Activated CD4-positive, alpha-beta T cell treated with anti-CD3 and anti-CD28 coated beads for 36 hours (primary cell): ENCODE results near the gene MCOLN1. TPM values are rescaled to one million over a fixed set of nuclear protein-coding genes. Genes with fewer than 3 reads are reported as not detected.

Experiments
- ATAC-seq: fragments of 200-7000 bp; cut with Tn5 transposase; one replicate; pipeline ENCODE4 v1.10.0; 2021; ENCODE audit warnings: mild to moderate bottlenecking, moderate library complexity
- CTCF ChIA-PET: fragments of 350-600 bp; sonication (Branson Sonifier 250); formaldehyde crosslinking; loops from one replicate; lab custom pipeline; 2021; ENCODE audit warnings: antibody characterized with exemption; lab: Charles Lee
- POLR2A ChIA-PET: fragments of 350-600 bp; sonication (Branson Sonifier 250); formaldehyde crosslinking; loops from one replicate; lab custom pipeline; 2021; ENCODE audit warnings: antibody characterized with exemption, inconsistent platforms; lab: Charles Lee
- DNase-seq: peaks from one replicate; pipeline ENCODE4 v3.0.0-alpha.2; 2020
- H3K27ac Mint-ChIP-seq: one replicate; pipeline ENCODE4 v1.8.0; 2021; ENCODE audit warnings: mixed read lengths
- H3K27me3 Mint-ChIP-seq: one replicate; pipeline ENCODE4 v1.8.0; 2021; ENCODE audit warnings: mixed read lengths
- H3K36me3 Mint-ChIP-seq: one replicate; pipeline ENCODE4 v1.8.0; 2021; ENCODE audit warnings: low read depth, mixed read lengths
- H3K4me1 Mint-ChIP-seq: one replicate; pipeline ENCODE4 v1.8.0; 2021; ENCODE audit warnings: mixed read lengths
- H3K4me3 Mint-ChIP-seq: one replicate; pipeline ENCODE4 v1.8.0; 2021; ENCODE audit warnings: mild to moderate bottlenecking, moderate library complexity, mixed read lengths
- H3K9me3 Mint-ChIP-seq: one replicate; pipeline ENCODE4 v1.8.0; 2021; ENCODE audit warnings: low read depth, mixed read lengths
- intact Hi-C, 2 experiments: fragments of 100-400 bp; cut with DNase I in 1 of 2; cut with micrococcal nuclease in 1 of 2; formaldehyde crosslinking; loops; one replicate each; pipeline versions ENCODE4 v1.14.2 to v1.15.1; 2022 to 2024; cut with DNase I, micrococcal nuclease
- total RNA-seq, 2 experiments: library from RNA; stranded (reverse); gene quantifications; one replicate each; pipeline ENCODE4 v1.2.3, GENCODE V29; 2021

Gene MCOLN1
- total RNA-seq, 2 experiments from 2014 or later = 6.7 to 7.7 TPM

DNA sequence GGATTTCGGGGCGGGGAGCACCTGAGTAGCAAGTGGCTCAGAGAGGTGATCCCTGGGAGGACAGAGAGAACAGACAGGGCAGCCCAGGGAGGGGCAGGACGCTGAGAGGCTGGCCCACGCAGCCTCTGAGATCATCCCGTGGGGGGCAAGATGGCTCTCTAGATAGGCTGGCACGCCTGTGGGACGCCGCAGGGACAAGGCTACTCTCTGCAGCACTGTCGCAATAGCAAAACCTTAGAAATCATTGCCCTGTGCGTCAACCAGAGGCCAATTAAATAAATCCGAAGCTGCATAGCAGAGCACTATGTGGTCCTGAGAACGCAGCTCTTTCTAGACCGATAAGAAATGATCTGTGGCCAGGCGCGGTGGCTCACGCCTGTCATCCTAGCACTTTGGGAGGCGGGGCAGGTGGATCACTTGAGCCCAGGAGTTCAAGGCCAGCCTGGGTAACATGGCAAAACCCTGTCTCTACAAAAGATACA, 38.7 kb upstream of the MCOLN1 start:
- POLR2A ChIA-PET = interaction anchor here (0.5 to 0.7 kb wide), 2 partner anchors 15 to 25 kb away, joined by 3 read pairs; no protein-coding TSS in a partner anchor
- Mint-ChIP-seq H3K4me3 (no peak overlapping the region), H3K27ac (no peak overlapping the region), H3K36me3 (no peaks in the 10 kb centered on the region), H3K9me3 (no peaks in the 10 kb centered on the region), H3K4me1 (peaks cover 7% of the 10 kb centered on the region), H3K27me3 (no peaks in the 10 kb centered on the region)
- CTCF ChIA-PET = interaction anchor here (0.8 kb wide), 1 partner anchor 117 kb away, joined by 3 read pairs; no protein-coding TSS in a partner anchor
- ATAC-seq (no peak), DNase-seq (no peak)
- intact Hi-C loops = no loop called here

DNA sequence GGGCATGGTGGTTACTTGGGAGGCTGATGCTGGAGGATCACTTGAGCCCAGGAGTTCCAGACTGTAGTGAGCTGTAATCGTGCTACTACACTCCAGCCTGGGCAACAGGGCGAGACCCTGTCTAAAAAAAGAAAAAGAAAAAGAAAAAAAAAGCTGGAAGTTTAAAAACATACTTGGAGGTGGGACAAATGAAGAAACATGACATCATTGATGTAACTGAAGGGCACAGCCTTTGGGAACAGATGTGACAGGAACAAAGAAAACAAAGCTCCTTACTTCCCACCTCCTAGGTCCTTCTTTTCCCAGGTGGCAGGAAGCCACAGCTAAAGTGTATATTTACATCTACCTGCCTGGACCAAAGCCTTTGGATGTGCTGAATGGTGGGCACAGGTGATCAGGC, 35.5 kb upstream of the MCOLN1 start:
- Mint-ChIP-seq H3K9me3 (no peaks in the 10 kb centered on the region), H3K27ac (no peak overlapping the region), H3K4me1 (peaks cover 17% of the 10 kb centered on the region), H3K36me3 (no peaks in the 10 kb centered on the region), H3K4me3 (no peak overlapping the region), H3K27me3 (no peaks in the 10 kb centered on the region)
- no peak for DNase-seq
- no peak for ATAC-seq
- ChIA-PET CTCF (interaction anchor here (0.7 kb wide), 1 partner anchor 349 kb away, joined by 3 read pairs; no protein-coding TSS in a partner anchor), POLR2A (no interaction called here)
- intact Hi-C loops = no loop called here

DNA sequence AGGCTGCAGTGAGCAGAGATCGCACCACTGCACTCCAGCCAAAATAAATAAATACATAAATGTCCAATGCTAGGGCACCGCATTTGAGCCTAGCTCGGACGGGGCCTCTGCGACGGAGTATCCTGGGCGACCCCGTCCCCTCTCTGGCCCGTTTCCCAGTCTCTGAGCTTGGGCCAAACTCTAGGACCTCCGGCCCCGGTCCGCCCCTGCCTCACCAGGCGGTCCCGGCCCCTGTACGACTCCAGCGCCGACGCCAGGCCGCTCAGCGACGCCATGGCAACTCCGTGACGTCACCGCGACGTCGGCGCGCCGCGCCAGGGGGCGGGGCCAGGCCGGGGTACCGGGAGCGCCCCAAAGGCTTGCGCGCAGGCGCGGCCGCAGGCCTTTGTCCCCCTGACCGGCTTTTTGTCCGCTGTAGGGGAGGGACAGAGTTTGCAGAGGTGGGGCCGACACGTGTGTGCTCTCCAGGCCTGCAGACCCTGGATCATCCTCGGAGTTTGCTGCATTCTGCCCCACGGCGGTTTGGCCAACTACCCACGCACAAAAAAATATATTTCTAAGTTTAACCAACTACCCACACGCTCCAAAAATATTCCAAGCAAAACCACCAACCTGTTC, 33.6 kb upstream of the MCOLN1 start, which contains the start of gene PEX11G:
Gene PEX11G (minus strand): TSS at position 300 of the 618 bp plus-strand sequence. CDS start 25 bp downstream, at position 275.
- CTCF ChIA-PET = interaction anchor here (0.6 to 0.7 kb wide), 2 partner anchors 15 to 412 kb away, joined by 3 read pairs; no protein-coding TSS in a partner anchor
- Mint-ChIP-seq H3K36me3 (no peaks in the 10 kb centered on the region), H3K27ac (peak within 1 kb of the TSS; percentile 76), H3K9me3 (no peaks in the 10 kb centered on the region), H3K27me3 (no peaks in the 10 kb centered on the region), H3K4me3 (peak within 1 kb of the TSS; percentile 73), H3K4me1 (peaks cover 20% of the 10 kb centered on the region)
- peak; percentile 95 for DNase-seq
- intact Hi-C loops = loop anchor here in 1 of 2 experiments (1.0 to 2.0 kb wide), 6 partner anchors 17 to 390 kb away; partner anchors contain the start of genes MCOLN1 and PNPLA6
- POLR2A ChIA-PET = no interaction called here
- peak; percentile 88 for ATAC-seq

DNA sequence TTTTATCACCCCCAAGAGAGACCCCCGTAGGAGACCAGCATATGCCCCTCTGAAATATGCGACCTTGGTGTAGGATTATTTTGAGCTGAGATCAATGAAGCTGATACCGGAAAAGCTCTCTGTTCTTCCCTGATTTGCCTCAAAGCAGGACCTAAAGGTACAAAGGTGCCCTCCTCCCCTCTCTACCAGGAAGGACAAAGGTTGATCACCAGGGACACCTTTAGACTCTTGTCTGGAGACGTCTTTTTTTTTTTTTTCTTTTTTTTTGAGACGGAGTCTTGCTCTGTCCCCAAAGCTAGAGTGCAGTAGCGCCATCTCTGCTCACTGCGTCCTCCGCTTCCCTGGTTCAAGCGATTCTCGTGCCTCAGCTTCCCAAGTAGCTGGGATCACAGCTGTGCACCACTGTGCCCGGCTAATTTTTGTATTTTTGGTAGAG, 32.8 kb upstream of the MCOLN1 start:
- Mint-ChIP-seq H3K36me3 (no peaks in the 10 kb centered on the region), H3K27me3 (no peaks in the 10 kb centered on the region), H3K4me1 (peaks cover 20% of the 10 kb centered on the region), H3K27ac (no peak overlapping the region), H3K9me3 (no peaks in the 10 kb centered on the region), H3K4me3 (peak overlapping the region; percentile 73)
- CTCF ChIA-PET = no interaction called here
- POLR2A ChIA-PET = no interaction called here
- ATAC-seq (no peak), DNase-seq (no peak)
- intact Hi-C loops = loop anchor here in 1 of 2 experiments (1.0 to 2.0 kb wide), 6 partner anchors 17 to 391 kb away; partner anchors contain the start of genes MCOLN1 and PNPLA6

DNA sequence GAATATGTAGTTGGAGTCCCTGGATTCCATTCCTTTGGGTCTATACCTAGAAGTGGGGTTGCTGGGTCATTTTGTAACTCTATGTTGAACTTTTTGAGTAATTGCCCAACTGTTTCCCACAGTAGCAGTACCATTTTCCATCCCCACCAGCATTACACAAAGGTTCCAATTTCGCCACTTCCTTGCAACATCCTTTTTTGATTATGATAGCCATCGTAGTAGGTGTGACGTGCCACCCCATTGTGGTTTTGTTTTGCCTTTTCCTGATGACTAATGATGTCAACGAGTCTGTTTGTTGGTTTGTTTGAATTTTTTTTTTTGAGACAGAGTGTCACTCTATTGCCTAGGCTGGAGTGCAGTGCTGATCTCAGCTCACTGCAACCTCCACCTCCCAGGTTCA, 30.3 kb upstream of the MCOLN1 start:
- ChIA-PET POLR2A (no interaction called here), CTCF (no interaction called here)
- Mint-ChIP-seq H3K36me3 (no peaks in the 10 kb centered on the region), H3K4me1 (peaks cover 20% of the 10 kb centered on the region), H3K4me3 (no peak overlapping the region), H3K27me3 (peaks cover 7% of the 10 kb centered on the region), H3K9me3 (no peaks in the 10 kb centered on the region), H3K27ac (peak overlapping the region; percentile 15)
- DNase-seq = peak; percentile 82
- peak; percentile 71 for ATAC-seq
- intact Hi-C loops = loop anchor here in 1 of 2 experiments (2.0 kb wide), 1 partner anchor 281 kb away; no protein-coding TSS in a partner anchor

DNA sequence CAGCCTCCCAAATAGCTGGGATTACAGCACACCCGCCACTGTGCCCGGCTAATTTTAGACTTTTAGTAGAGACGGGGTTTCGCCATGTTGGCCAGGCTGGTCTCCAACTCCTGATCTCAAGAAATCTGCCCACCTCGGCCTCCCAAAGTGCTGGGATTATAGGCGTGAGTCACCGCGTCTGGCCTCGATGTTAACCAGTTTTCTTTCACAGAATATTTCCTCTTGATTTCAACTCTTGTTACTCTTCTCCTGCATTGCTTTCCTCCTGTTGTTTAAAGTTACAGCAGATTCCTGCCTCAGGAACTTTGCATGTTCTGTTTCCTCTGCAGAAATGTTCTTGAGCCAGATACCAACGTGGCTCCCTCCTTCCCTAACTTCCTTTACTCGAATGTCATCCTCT, 29.9 kb upstream of the MCOLN1 start:
- intact Hi-C loops = loop anchor here in 1 of 2 experiments (2.0 kb wide), 1 partner anchor 280 kb away; no protein-coding TSS in a partner anchor
- no peak overlapping the region for H3K4me3 Mint-ChIP-seq
- H3K4me1 Mint-ChIP-seq = peaks cover 20% of the 10 kb centered on the region
- DNase-seq (no peak), ATAC-seq (no peak)
- peak overlapping the region; percentile 15 for H3K27ac Mint-ChIP-seq
- no peaks in the 10 kb centered on the region for H3K36me3 Mint-ChIP-seq
- ChIA-PET CTCF (no interaction called here), POLR2A (no interaction called here)
- peaks cover 9% of the 10 kb centered on the region for H3K27me3 Mint-ChIP-seq
- no peaks in the 10 kb centered on the region for H3K9me3 Mint-ChIP-seq

DNA sequence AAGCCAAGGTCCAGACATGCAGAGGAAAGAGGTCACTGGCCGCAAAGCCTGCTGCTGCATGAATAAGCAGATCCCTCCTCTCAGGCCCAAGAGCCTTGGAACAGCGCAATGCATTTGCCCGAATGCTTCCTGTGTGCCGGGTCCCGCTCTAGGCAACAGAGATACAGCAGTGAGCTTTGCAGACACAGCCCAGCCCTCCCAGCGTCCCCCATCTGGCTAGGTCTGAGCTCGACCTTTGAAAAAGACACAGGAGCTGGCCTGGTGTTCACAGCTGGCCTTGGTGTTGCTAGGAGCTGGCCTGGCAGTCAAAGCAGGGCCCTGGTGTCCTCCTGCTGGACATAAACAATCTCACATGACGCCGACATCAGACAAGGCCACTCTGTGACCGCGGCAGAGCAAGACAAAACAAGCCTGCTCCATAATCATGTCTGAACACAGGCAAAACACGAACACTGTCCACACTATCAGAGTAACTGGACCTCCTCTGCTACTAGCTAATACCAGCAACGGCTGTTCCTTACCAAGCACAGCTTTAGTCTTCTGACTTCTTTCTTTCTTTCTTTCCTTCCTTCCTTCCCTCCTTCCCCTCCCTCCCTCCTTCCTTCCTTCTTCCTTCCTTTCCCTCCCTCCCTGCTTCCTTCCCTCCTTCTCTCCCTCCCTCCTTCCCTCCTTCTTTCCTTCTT, 27.9 kb upstream of the MCOLN1 start:
- POLR2A ChIA-PET = no interaction called here
- H3K27me3 Mint-ChIP-seq = peaks cover 14% of the 10 kb centered on the region
- intact Hi-C loops = no loop called here
- no peak overlapping the region for H3K4me3 Mint-ChIP-seq
- H3K27ac Mint-ChIP-seq = no peak overlapping the region
- no peaks in the 10 kb centered on the region for H3K9me3 Mint-ChIP-seq
- no peak for ATAC-seq
- DNase-seq = no peak
- peaks cover 14% of the 10 kb centered on the region for H3K4me1 Mint-ChIP-seq
- no peaks in the 10 kb centered on the region for H3K36me3 Mint-ChIP-seq
- CTCF ChIA-PET = interaction anchor here (0.6 kb wide), 4 partner anchors 8 to 159 kb away, joined by 3 read pairs; no protein-coding TSS in a partner anchor

DNA sequence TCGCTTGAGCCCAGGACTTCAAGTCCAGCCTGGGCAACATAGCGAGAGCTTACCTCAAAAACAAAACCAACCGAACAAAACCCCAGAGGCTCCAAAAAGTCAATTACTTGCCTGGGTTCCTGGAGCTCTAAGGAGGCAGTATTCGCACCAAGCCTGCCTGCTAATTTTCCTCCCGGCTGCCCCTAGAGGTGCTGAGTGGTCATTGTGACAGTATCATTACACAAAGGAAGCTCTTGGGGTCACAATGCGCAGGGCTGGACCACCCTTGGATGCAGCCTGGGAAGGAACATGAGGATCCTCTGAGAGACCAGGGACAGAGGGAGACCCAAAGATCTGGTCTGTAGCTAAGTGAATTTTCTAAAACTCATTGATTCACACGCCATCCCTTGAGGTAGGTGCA, 25.1 kb upstream of the MCOLN1 start:
- Mint-ChIP-seq H3K27me3 (peaks cover 25% of the 10 kb centered on the region), H3K4me1 (peaks cover 7% of the 10 kb centered on the region), H3K4me3 (no peak overlapping the region), H3K9me3 (no peaks in the 10 kb centered on the region), H3K27ac (no peak overlapping the region), H3K36me3 (no peaks in the 10 kb centered on the region)
- ATAC-seq (peak; percentile 41), DNase-seq (no peak)
- intact Hi-C loops = no loop called here
- ChIA-PET POLR2A (no interaction called here), CTCF (interaction anchor here (0.6 to 1.2 kb wide), 5 partner anchors 25 to 156 kb away, joined by 3 to 5 read pairs (median 3); partner anchors contain the start of gene MCOLN1)

DNA sequence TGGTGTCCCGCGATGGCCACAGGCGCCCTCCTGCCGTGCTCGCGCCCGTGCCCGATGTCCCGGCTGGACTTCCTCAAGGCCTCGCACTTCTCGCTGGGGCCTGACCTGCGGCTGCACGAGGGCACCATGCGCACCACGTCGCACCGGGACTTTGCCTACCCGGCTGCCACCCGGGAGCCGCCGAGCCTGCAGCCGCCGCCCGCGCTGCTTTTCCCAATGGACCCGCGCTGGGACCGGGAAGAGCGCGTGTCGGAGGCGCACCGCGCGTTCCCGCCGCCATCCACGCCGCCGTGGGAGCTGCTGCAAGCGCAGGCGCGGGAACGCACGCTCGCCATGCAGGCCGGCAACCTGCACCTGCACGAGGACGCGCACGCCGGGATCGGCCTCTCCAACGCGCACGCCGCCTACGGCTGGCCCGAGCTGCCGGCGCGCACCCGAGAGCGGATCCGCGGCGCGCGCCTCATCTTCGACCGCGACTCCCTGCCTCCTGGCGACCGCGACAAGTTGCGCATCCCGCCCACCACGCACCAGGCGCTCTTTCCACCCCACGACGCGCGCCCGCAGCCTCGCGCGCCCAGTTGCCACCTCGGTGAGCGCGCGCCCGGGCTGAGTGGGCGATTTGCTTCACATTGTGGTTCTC, 21.5 kb upstream of the MCOLN1 start:
- CTCF ChIA-PET = interaction anchor here (0.8 kb wide), 1 partner anchor 654 kb away, joined by 3 read pairs; no protein-coding TSS in a partner anchor
- ATAC-seq (peak; percentile 69), DNase-seq (peak; percentile 87)
- H3K4me3 Mint-ChIP-seq = peak overlapping the region; percentile 44
- H3K36me3 Mint-ChIP-seq = no peaks in the 10 kb centered on the region
- no peak overlapping the region for H3K27ac Mint-ChIP-seq
- H3K9me3 Mint-ChIP-seq = no peaks in the 10 kb centered on the region
- peaks cover 37% of the 10 kb centered on the region for H3K27me3 Mint-ChIP-seq
- POLR2A ChIA-PET = no interaction called here
- peaks cover 8% of the 10 kb centered on the region for H3K4me1 Mint-ChIP-seq
- intact Hi-C loops = no loop called here

DNA sequence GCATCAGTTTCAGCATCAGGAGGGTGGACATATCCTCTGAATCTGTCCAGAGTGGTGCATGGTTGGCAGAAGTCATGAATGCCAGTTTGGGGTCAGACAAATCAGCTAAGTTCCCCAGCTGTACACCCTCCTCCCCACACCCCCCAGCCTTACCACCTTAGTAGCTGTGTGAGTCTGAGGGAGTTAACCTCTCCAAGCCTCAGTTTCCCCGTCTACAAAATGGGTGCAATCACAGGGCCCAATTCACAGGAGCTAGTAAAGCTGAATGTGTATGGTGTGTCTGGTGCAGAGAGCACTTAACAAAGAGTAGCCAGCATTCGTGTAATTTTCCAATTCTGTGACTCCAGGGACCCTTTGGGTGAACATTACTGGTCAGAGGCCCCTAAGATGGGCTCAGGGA, 19.9 kb upstream of the MCOLN1 start:
- ChIA-PET POLR2A (interaction anchor here (0.5 kb wide), 1 partner anchor 148 kb away, joined by 3 read pairs; no protein-coding TSS in a partner anchor), CTCF (interaction anchor here (0.6 kb wide), 1 partner anchor 8 kb away, joined by 3 read pairs; no protein-coding TSS in a partner anchor)
- Mint-ChIP-seq H3K4me3 (no peak overlapping the region), H3K36me3 (no peaks in the 10 kb centered on the region), H3K9me3 (no peaks in the 10 kb centered on the region), H3K4me1 (peaks cover 13% of the 10 kb centered on the region), H3K27ac (no peak overlapping the region), H3K27me3 (peaks cover 37% of the 10 kb centered on the region)
- DNase-seq (no peak), ATAC-seq (no peak)
- intact Hi-C loops = no loop called here

DNA sequence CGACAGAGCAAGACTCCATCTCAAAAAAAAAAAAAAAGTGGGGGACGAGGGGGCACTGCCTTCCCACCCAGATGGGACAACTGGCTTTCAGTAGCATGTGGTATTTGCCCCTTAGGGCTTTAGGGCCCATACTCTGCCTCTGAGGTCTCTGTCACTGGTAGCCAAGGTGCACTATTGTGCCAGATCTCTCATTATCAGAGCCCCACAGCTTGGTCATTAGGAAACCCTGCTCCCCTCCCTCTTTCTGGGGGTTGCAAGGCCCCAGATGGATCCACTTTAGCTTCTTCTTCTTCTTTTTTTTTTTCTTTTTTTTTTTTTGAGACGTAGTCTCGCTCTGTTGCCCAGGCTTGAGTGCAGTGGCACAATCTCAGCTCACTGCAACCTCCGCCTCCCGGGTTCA, 17.7 kb upstream of the MCOLN1 start:
- intact Hi-C loops = loop anchor here in 1 of 2 experiments (5.0 kb wide), 1 partner anchor 368 kb away; the partner anchor contains the start of gene PRR36
- Mint-ChIP-seq H3K27ac (no peak overlapping the region), H3K27me3 (peaks cover 35% of the 10 kb centered on the region), H3K4me3 (no peak overlapping the region), H3K36me3 (no peaks in the 10 kb centered on the region), H3K4me1 (peaks cover 13% of the 10 kb centered on the region), H3K9me3 (no peaks in the 10 kb centered on the region)
- no peak for ATAC-seq
- DNase-seq = no peak
- CTCF ChIA-PET = no interaction called here
- POLR2A ChIA-PET = interaction anchor here (0.6 to 0.7 kb wide), 2 partner anchors 17 to 138 kb away, joined by 3 to 6 read pairs; no protein-coding TSS in a partner anchor
